Suppressor macrophage treated with lipopolysaccharide for 1 hour (primary cell): ENCODE results near the gene RTN4R.

Experiments used
- DNase-seq, 3 donors: peaks; one replicate each; pipeline ENCODE4 v3.0.0-alpha.2; 2020 to 2022

Gene RTN4R

GRCh38 chr22:20194681-20195593, 73.2 kb downstream of the RTN4R start:
- peak; percentile 78 to 81 (median 81) for DNase-seq

GRCh38 chr22:20193761-20194494, 74.2 kb downstream of the RTN4R start:
- DNase-seq: no peak

GRCh38 chr22:20192972-20193760, 75.0 kb downstream of the RTN4R start:
- DNase-seq: no peak

- DNase-seq: no peak
Measured at GRCh38 chr22:20192293-20192971, 75.7 kb downstream of the RTN4R start.

GRCh38 chr22:20191803-20192202, 76.3 kb downstream of the RTN4R start:
- DNase-seq: no peak
